ENCODE measurements around the gene MTHFD1.

- TF ChIP-seq POLR2AphosphoS5 (IDR thresholded peaks at IDR 0.05) (no peak), CTCF (IDR thresholded peaks at IDR 0.05) (no peak), EP300 (IDR thresholded peaks at IDR 0.05) (no peak)
These were observed 29.1 kb downstream of the MTHFD1 start for GRCh38 chr14:64417055-64417770.

Data from gastroesophageal sphincter (tissue), 3 donors.